A673 (cell line): Measurements from ENCODE around the gene NLGN4Y.

Experiments used
- EZH2 ChIP-seq: fragments of 200-600 bp; sonication (generic); IDR thresholded peaks from 2 replicates; pipeline ENCODE4 v1.6.1; 2017; ENCODE audit warnings: borderline replicate concordance, low read depth, mild to moderate bottlenecking, mixed read lengths, antibody characterized with exemption, low read length; ENCODE audit not compliant: poor library complexity, severe bottlenecking
- TF ChIP-seq, protein P1 (sequence below): fragments of 300-800, 200-600 bp; sonication (generic); conservative IDR thresholded peaks from 2 replicates; pipeline ENCODE4 v1.5.1; 2017; ENCODE audit warnings: low read depth, mild to moderate bottlenecking, antibody characterized with exemption, low read length, moderate library complexity, mixed read lengths

DNA sequence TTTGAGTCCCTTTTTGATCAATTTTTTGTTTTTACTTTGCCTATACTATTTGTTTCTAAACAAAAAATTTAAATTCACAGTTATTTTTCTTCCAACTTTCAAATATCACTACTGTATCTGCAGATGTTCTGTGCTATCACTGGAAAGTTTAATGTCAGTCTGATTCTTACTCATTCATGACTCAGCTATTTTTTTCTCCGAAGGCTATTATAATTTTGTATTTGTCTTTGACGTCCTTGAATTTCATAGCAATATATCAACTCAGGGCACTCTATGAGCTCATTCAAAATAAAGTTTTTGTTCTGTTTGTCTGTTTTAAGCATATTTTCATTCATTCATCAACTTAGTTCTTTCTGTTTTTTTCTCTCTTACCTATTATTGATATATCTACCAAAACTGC lies 273.7 kb downstream of the NLGN4Y start:
- TF ChIP-seq, protein P1, sequence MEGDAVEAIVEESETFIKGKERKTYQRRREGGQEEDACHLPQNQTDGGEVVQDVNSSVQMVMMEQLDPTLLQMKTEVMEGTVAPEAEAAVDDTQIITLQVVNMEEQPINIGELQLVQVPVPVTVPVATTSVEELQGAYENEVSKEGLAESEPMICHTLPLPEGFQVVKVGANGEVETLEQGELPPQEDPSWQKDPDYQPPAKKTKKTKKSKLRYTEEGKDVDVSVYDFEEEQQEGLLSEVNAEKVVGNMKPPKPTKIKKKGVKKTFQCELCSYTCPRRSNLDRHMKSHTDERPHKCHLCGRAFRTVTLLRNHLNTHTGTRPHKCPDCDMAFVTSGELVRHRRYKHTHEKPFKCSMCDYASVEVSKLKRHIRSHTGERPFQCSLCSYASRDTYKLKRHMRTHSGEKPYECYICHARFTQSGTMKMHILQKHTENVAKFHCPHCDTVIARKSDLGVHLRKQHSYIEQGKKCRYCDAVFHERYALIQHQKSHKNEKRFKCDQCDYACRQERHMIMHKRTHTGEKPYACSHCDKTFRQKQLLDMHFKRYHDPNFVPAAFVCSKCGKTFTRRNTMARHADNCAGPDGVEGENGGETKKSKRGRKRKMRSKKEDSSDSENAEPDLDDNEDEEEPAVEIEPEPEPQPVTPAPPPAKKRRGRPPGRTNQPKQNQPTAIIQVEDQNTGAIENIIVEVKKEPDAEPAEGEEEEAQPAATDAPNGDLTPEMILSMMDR: no peak
- no peak for TF ChIP-seq EZH2
